GM18951 (cell line): ENCODE results near the gene ABHD16B.

ENCODE experiments used
- POLR2A ChIP-seq: IDR thresholded peaks from 4 replicates; pipeline ENCODE4 v1.6.1; 2011; ENCODE audit warnings: mild to moderate bottlenecking; ENCODE audit not compliant: insufficient read length, insufficient read depth; ENCODE audit errors: extremely low read depth
- in situ Hi-C: fragments of 300-500 bp; cut with MboI; formaldehyde crosslinking; loops from one replicate; pipeline ENCODE4 v1.12.0; 2022; ENCODE audit warnings: low sequenced_read_pairs, mixed read lengths, inconsistent platforms; ENCODE audit not compliant: unreplicated experiment

The ABHD16B gene

GRCh38 chr20:63854069-63854765 lies 7.1 kb upstream of the ABHD16B start:
- in situ Hi-C loops = no loop called here
- TF ChIP-seq POLR2A = no peak

DNA sequence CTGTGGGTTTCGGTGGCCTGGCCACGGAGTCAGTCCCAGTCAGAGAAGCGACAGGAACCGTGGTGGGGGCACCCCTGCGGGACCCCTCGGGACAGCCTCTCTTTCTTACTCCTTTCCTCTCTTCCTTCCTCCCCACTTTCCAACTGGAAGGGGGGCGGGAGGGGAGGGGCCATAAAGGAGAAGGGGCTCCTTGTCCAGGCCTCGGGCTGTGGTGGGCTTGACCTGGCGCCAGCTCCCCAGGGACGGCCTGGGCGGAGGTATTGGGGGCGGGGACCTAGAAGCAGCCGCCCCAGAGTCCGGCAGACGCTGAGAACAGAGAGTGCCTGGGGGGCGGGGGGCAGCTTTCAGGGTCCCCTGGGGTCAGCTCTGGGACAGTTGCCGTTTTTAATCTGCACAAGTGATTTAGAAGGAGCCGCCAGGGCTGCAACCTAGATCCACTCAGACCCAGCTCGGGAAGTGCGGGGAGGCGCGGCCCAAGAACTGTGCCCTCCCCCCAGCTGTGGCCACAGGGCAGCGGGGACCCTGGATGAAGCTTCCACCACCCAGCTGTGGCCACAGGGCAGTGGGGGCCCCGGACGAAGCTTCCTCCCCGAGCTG lies 6.4 kb upstream of the ABHD16B start:
- TF ChIP-seq POLR2A = no peak
- in situ Hi-C loops = no loop called here

GRCh38 chr20:63855363-63856097 lies 5.8 kb upstream of the ABHD16B start:
- in situ Hi-C loops = no loop called here
- TF ChIP-seq POLR2A = no peak

GRCh38 chr20:63856098-63856511 lies 5.2 kb upstream of the ABHD16B start:
- TF ChIP-seq POLR2A = no peak
- in situ Hi-C loops = no loop called here

- in situ Hi-C loops = no loop called here
- TF ChIP-seq POLR2A = peak; percentile 10
Measured at GRCh38 chr20:63857764-63858392, 3.4 kb upstream of the ABHD16B start.

- in situ Hi-C loops = no loop called here
- TF ChIP-seq POLR2A = peak; percentile 2
Measured at GRCh38 chr20:63858393-63859165, 2.7 kb upstream of the ABHD16B start.

DNA sequence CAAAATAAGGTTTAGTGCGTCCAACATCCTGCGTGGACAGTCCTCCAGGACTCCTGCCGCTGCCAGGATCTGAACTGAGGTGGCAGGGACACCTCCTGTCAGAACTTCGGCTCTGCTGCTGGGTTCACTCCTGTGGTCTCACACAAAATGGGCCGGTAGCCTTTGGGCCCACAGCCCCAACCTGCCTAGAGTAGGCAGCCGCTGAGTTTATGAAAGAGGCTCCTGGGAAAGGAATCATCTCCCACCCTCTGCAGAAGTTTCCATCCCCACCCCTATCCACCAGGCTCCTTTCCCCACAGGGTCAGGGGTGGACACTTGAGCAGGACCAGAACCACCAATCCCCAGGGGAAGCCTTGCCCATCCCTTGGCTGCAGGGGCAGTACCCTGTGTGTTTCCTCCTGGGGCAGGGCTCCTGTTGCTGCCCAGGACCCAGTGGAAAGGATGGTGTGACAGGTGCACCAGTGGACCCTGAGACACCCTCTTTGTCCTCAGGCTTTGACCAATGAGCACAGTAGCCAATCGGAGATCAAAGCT lies 2.1 kb upstream of the ABHD16B start:
- no peak for TF ChIP-seq POLR2A
- in situ Hi-C loops = no loop called here

GRCh38 chr20:63860325-63861051 lies 810 bp upstream of the ABHD16B start:
- no peak for TF ChIP-seq POLR2A
- in situ Hi-C loops = no loop called here

DNA sequence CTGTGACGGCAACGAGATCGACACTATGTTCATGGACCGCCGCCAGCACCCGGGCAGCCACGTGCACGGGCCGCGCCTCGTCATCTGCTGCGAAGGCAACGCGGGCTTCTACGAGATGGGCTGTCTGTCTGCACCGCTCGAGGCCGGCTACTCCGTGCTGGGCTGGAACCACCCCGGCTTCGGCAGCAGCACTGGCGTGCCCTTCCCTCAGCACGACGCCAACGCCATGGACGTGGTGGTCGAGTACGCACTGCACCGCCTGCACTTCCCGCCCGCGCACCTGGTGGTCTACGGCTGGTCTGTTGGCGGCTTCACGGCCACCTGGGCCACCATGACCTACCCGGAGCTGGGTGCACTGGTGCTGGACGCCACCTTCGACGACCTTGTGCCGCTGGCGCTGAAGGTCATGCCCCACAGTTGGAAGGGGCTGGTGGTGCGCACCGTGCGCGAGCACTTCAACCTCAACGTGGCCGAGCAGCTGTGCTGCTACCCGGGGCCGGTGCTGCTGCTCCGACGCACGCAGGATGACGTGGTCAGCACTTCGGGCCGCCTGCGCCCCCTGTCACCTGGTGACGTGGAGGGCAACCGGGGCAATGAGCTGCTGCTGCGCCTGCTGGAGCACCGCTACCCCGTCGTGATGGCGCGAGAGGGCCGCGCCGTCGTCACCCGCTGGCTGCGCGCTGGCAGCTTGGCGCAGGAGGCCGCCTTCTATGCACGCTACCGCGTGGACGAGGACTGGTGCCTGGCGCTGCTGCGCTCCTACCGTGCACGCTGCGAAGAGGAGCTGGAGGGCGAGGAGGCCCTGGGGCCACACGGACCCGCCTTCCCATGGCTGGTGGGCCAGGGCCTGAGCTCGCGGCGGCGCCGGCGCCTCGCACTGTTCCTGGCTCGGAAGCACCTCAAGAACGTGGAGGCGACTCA lies 943 bp downstream of the ABHD16B start:
- TF ChIP-seq POLR2A = no peak
- in situ Hi-C loops = no loop called here

GRCh38 chr20:63863021-63863797 lies 1.9 kb downstream of the ABHD16B start:
- in situ Hi-C loops = no loop called here
- TF ChIP-seq POLR2A = no peak

DNA sequence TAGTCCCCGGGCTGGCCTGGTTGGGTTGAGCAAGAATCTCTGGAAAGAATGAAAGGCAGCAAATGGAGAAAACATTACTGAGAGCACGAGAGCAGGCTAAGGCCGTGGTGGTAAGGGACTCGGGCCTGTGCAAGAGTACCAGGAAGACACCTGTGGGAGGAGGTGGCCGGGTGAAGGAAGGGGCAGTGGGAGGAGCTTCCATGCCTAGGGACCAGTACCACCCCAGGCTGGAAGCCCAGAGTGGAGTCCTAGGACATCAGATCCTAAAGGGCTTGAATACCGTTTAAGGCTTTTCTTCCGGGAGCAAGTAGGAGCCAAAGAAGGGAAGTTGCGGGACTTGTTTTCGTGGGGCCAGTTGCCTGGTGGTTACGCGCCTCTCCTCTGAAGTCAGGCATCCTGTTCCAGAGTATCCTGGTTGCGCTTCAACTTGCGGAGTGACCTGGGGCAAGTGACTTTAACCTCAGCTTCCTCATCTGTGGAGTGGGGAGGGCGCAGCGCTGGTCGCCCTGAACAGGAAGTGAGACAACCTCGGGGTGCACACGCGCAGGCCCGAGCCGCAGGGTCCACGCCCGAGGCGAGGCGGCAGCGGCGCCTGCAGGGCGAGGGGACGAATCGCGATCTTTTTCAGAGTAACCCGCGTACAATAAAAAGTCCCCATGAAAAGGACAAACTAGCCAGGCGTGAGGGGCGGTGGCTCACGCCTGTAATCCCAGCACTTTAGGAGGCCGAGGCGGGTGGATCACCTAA lies 2.7 kb downstream of the ABHD16B start:
- peak; percentile 65 for TF ChIP-seq POLR2A
- in situ Hi-C loops = no loop called here
